Measurements from ENCODE around the gene HECTD2.
"Not testable (repeated sequence)": the region's sequence is repeated elsewhere in the genome, so short reads cannot be mapped to it uniquely, and the experiment has no call there.

HECTD2 gene, protein sequence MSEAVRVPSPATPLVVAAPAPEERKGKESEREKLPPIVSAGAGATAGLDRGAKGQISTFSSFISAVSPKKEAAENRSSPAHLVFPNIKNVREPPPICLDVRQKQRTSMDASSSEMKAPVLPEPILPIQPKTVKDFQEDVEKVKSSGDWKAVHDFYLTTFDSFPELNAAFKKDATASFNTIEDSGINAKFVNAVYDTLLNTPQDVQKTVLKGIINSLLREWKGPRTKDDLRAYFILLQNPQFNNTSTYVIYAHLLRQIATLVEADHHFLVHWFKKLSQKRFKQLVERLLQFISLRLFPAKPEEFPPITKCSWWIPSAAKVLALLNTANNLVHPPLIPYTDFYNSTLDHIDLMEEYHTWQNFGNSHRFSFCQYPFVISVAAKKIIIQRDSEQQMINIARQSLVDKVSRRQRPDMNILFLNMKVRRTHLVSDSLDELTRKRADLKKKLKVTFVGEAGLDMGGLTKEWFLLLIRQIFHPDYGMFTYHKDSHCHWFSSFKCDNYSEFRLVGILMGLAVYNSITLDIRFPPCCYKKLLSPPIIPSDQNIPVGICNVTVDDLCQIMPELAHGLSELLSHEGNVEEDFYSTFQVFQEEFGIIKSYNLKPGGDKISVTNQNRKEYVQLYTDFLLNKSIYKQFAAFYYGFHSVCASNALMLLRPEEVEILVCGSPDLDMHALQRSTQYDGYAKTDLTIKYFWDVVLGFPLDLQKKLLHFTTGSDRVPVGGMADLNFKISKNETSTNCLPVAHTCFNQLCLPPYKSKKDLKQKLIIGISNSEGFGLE

DNA sequence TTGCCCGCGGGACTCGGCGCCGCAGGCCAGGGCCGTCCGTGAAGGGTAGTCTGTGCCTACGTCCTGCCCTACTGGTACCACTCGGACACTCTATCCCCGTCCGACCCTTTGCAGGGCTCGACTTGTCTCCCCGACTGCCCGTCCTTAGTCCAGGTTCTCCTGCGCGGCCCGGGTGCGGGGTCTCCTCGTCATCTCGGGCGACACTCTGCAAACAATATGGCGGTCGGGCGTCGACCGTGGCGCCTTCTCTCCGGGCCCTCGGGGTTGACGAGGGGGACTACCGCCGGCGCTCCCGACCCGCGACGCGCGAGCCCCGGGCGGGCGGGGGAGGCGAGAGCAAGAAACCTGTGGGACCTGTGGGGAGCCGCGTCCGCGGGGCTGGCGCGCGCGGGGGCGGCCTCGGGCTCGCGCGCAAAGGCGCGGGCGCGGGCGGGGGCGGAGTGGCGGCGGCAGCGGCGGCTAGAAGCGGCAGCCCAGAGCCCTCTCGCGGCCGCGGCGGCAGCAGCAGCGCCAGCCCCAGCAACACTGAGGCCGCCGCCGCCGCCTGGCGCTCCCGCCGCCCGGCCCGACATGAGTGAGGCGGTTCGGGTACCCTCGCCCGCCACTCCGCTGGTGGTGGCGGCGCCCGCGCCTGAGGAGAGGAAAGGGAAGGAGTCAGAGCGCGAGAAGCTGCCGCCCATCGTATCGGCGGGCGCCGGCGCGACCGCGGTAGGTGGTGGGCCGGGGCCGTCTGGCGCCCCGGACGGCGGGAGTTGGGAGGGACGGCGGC lies at the start of gene HECTD2:
Gene HECTD2, plus strand, starts transcription at position 476 of the 769 bp plus-strand sequence. Its CDS starts 95 bp downstream, at position 571.
- peak; percentile 72 to 80 (median 75) for DNase-seq (ENCODE audit: low read depth in 3 of 3)

DNA sequence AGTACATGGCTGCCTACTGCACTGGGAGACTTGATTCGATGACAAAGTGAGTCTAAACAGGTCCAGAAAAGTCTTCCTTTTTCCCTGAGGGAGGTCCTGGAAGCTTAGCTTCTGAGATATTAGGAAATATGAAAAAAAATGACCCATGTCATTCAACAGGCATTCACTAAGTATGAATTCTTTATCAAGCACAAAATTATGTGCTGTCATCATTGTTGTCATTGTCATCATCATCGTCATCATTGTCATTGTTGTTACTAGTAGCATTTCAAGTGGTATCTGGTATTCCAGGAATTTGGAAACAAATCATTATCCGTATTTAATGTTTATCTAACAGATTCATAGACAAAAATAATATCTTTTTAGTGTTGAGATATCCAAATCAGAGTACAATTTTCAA lies 49.7 kb upstream of the HECTD2 start:
- DNase-seq (ENCODE audit: low read depth in 3 of 3), result no peak

DNA sequence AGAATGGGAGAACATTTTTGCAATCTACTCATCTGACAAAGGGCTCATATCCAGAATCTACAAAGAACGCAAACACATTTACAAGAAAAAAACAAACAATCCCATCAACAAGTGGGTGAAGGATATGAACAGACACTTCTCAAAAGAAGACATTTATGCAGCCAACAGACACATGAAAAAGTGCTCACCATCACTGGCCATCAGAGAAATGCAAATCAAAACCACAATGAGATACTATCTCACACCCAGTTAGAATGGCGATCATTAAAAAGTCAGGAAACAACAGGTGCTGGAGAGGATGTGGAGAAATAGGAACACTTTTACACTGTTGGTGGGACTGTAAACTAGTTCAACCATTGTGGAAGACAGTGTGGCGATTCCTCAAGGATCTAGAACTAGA lies 44.6 kb upstream of the HECTD2 start:
- not testable (repeated sequence) for DNase-seq (ENCODE audit: low read depth in 3 of 3)

DNA sequence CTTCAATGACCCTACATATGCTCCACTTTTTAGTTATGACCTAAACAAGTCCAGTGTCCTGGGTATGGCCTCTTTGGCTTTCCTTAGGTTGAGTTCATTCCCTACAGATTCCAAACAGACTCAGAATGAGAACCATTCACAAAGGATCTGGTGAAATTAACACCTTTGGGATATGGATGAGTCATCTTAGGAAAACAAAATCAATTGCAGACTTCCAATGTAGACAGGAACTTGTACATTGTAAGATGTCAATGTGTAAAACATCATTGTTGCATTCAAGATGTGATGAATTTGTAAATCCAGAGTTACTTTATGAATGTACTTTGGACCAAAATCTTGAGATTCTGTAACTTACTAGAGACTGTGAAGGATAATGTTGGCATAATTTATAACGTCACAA lies 43.4 kb upstream of the HECTD2 start:
- DNase-seq (ENCODE audit: low read depth in 3 of 3), result no peak

DNA sequence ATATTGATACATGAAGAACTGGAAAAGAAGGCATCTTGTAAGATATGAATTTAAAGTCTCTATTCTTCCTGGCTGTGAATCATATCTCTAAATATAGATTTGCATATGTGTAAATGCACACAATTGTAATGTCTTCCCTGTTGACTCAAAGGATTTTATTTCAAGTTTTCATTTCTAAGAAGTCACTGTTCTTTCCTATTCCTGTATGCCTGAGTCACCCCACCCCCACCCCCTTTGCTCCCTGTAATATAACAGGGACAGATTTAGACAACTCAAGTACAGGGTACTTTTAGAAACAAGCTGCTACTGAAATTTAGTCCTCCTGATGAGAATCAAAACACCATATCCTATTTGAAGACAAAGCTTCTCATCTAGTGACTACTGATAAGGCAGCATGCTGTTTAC lies 43.0 kb upstream of the HECTD2 start:
- DNase-seq (ENCODE audit: low read depth in 3 of 3), result no peak

DNA sequence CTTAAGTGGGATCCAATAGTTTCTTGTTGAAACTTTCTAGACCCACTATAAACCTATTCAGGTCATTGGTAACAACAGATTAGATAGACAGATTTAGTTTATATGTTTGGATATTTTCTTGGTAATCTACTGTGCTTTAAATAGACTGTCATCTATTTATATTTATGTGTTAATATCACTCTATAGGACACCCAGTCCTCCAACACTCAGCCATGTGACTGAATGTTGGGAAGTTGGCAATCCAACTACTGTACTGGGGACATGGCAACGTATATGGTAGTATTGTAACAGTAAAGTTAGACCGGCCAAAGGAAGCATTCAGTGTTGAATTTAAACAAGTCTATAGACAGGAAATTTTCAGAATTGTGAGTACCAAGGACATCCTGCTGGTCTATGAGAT lies 42.6 kb upstream of the HECTD2 start:
- DNase-seq (ENCODE audit: low read depth in 3 of 3), result no peak

DNA sequence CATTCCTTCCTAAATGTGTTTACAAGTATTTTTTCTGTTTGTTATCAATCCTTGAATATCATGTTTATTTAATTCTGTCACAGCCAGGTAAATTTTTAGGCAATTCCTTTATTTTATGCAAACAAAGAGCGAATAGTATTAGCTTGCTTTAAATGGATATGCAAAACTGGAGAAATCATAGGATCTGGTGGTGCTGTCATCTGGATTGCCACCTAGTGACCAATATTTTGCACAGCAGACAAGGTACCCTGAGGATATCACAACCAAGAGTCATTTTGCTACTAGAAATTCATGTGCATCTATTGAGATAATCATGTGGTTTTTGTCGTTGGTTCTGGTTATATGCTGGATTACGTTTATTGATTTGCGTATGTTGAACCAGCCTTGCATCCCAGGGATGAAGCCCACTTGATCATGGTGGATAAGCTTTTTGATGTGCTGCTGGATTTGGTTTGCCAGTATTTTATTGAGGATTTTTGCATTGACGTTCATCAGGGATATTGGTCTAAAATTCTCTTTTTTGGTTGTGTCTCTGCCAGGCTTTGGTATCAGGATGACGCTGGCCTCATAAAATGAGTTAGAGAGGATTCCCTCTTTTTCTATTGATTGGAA lies 40.1 kb upstream of the HECTD2 start:
- not testable (repeated sequence) for DNase-seq (ENCODE audit: low read depth in 3 of 3)

DNA sequence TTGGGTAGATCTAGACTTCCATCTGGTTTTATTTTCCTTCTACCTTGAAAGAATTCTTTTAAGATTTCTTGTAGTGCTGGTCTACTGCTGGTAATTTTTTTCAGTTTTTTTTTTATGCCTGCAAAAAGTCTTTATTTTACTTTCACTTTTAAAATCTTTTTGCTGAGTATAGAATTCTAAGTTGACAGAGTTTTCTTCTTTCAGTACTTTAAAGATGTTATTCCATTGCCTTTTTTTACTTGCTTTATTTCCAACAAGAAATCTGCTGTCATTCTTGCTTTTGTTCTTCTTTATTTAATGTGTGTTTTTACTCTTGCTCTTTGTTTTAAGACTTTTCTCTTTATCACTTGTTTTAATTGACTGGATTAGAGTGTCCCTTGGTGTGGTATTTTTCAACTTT lies 36.1 kb upstream of the HECTD2 start:
- DNase-seq (ENCODE audit: low read depth in 3 of 3), result no peak

DNA sequence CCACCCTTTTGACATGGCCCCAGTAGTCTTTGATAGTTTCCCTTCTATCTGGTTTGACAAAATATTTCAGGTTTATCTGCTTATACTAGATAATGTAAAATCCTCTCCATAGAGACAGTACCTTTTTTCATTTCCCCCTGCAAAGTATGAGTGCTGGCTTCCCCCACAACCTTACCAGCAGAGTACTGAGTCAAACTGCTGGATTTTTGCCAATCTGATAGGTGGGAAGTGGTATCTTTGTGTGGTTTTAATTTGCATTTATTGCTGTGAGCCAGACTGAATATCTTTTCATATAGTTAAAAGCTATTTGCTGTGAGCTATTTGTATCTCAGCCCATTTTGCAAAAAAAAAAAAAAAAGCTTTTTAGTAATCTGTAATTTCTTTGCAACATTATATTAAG lies 32.1 kb upstream of the HECTD2 start:
- no peak for DNase-seq (ENCODE audit: low read depth in 3 of 3)

DNA sequence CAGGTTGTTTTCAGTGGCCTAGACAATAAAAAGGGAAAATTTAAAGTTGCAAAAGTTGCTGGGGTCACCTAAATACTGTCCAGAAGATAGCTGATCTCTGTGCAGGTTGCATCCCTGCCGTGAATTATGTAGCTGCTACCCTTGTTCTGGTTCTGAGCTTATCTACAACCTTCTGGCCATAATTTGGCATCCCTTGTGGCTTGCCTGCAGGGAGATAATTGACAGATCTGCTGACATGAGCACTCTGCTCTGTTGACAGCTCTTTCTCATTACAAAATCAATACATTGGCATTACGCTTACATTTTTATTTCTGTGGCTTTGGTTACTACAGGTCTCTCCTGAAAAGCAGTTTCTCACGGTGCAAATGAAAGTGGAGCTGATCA lies 29.3 kb upstream of the HECTD2 start:
- DNase-seq (ENCODE audit: low read depth in 3 of 3), result no peak

DNA sequence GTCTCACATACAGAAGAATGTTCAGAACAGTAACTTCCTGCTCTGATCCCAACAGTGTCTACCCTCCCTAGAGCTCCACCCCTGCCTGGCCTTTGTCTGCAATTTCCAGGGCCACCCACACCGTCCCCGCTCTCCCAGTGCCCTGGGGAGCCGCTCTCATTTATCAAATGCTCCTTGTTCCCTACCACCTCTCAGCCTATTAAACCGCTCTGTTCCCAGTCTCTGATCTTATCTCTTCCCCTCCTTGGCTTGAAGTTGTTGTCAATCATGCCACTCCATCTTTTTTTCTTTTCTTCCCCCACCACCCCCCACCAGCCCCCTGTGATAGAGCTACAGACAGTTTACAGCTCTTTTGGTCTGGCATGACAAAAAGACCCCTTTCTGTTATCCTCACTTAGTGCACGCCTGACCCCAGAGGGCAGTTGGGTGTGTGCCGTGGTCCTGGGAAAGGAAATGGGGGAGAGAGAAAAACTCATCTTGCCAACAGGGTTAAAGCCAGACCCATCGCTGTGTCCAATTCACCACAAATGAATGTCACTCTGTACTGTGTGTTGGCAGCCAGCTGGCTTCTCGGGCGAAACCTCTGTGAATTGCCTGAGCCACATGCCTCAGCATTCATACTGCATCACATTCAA lies 28.8 kb upstream of the HECTD2 start:
- DNase-seq (ENCODE audit: low read depth in 3 of 3), result no peak

DNA sequence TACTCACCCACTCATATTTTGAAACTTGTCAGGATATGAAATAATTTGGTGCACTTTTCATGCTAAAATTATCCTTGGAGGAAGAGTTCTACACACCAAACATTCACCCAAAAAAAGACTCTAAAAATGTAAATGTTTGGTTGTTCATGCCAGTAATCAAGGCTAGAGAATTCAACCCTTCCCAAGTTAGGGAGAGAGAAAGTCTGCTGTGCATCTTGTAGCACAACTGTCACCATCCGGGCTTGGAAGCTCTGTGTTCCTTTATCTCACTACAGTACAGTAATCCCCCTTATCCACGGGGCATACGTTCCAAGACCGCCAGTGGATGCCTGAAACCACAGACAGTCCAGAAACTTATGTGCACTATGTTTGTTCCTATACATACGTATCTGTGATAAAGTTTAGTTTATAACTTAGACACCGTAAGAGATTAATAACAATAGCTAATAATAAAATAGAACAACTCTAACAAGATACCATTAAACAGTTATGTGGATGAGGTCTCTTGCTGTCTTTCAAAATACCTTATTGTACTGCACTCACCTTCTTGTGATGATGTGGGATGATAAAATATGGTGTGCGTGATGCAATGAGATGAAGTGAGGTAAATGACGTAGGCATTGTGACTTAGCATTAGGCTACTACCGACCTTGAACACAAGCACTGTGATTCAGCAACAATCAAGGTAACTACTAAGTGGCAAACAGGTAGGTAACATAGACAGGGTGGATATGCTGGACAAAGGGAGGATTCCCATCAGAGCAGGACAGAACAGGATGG lies 24.6 kb upstream of the HECTD2 start:
- DNase-seq (ENCODE audit: low read depth in 3 of 3), result no peak

DNA sequence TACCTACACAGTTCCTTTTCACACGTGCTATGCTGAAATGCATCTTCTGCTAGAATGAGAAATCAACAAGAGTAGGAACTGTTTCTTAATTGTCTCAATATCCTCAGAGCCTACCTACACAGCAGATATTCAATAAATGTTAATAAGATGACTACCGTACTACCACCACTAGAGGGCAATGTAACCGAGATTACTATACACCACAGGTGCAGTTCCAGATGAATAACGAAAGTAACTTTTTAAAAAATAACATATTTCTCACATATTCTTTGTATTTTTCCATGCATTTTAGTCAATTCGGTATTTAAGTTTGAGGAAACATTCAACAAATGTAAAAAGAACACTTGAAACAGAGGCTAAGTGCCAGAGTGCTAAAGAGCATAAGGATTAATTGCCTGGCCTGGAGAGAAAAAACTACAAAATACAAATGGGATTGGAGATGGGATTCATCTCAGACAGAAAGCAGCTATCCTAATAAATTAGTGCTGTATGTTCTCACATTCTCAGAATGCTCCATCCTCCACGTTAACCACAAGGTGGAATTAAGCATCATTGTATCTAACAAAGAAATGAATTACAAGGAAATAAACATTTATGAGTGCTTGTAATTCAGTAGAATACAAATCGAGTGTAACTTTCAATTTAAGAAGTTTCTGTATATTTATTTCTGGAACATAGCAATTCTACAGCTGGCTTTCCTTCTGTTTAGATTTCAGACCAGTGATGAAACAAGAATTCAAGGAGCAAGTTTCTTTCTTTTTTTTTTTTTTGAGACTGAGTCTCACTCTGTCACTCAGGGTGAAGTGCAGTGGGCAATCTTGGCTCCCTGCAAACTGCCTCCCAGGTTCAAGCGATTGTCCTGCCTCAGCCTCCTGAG lies 20.3 kb upstream of the HECTD2 start:
- no peak for DNase-seq (ENCODE audit: low read depth in 3 of 3)

DNA sequence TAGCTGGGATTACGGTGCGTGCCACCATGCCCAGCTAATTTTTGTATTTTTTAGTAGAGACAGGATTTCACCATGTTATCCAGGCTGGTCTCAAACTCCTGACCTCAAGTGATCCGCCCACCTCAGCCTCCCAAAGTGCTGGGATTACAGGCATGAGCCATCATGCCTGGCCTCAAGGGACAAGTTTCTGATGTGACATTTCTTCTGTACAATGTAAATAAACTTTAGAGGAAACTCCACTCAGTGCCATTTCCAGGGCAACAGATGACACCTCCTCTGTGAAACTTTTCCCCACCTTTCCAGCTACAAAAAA lies 19.7 kb upstream of the HECTD2 start:
- not testable (repeated sequence) for DNase-seq (ENCODE audit: low read depth in 3 of 3)

DNA sequence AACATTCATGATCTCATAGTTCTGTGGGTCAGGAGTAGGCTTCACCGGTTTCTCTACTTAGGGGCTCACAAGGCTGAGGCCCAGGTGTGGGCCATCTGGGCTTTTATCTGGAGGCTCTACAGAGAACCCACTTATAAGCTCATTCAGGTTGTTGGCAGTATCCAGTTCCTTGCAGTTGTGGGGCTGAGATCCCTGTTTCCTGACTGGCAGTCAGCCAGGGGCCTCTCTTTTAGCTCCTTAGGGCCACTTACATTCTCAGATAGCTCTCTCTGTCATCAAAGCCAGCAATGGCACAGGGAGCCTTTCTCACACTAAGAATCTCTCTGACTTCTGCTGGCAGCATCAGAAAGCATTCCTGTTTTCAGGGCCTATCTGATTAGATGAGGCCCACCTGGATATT lies 18.2 kb upstream of the HECTD2 start:
- DNase-seq (ENCODE audit: low read depth in 3 of 3), result no peak

DNA sequence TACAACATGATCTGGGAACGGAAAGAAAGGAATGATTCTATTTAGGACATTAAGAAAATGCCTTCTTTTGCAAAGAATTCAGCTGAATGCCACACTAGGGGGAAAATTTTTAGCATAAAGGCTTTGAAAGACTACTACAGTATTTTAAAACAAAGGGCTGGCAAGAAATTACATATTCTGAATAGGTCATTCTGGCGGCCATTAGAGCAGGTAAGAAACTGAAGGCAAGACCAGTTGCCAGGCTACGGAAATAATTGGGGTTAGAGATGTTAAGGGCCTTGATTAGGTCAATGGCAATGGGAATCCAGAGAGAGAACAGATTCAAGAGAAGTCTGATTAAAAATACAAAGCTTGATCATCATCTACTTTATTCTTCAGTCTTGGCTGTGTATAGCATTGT lies 3.8 kb upstream of the HECTD2 start:
- DNase-seq (ENCODE audit: low read depth in 3 of 3), result no peak

DNA sequence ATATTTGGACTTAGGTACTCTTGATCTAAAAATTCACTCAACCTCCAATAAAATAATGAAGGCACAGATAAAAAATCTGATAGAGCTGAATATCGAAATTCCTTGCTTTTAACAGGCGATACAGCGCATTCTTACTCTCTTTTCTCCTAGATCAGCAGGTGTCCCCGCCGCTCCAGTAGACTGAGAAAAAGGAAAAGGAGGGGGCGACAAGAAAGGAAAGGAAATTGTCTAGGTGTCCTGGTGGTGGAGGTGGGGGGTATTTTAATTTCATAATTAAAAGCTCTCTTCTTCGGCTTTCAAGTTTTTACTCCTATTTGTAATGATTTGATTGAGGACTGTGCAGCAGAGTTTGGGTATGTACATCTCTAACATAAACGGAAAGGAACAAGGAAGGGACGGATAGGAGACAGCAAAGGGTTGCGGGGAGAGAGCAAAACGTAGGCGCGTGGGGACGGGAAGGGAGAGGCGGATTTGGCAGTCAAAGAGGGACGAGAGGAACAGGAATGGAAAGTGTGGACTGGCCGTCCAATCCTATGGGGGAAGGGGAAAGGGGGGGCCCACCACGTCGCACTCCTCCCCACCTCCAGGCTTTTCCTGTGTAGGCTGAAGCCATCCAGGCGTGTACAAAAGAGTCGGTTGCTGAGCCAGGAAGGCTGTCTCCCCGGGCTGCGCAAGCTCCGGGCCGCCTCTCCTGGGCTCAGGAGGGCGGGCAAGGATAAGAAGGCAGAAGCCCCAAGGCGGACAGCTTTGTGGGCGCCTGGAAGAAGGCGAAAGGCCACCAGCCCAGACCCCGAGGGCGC lies 875 bp upstream of the HECTD2 start:
- peak in 2 of 3 experiments; percentile 0 to 7 for DNase-seq (ENCODE audit: low read depth in 3 of 3)

DNA sequence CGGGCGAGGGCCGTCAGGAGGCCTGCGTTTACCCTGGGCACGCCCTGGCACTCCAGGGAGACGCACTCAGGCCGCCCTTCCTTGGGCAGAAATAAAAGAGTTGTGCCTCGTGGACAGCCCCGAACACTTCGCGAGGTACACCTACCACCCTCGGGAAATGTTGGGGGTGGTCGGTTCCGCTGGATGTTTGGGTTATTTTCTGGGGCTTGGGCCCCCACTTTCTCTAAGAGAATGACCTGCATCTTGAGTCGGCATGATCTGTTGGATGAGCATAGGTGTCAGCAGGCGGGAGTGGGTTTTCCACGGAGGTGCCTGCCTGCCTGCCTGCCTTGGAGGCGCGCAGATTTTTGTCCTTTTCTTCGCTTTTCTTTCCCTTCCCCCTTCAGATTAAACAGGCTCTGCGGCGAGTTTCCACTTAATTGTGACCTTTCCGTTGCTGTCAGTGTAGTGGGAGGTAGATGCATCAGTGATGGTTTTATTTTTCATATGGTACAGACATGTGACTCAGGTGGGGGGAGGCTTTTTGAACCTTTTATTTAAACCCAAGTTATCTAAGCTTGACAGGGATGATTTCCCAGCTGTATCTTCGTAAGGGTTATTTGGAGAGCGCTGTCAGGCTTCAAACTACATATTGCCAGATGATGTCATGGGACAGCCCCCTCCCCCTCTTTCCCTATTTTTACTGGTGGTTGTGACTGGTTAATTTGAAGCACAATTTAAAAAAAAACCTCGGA lies 661 bp downstream of the HECTD2 start:
- DNase-seq (ENCODE audit: low read depth in 3 of 3), result peak in 1 of 3 experiments; percentile 1

Data from stimulated activated CD4-positive, alpha-beta T cell treated with anti-CD3 and anti-CD28 coated beads, TNF-alpha, amount 100 ng/mL, for 4 hours (primary cell).